ENCODE data around the gene TRIM8.

Gene TRIM8, protein sequence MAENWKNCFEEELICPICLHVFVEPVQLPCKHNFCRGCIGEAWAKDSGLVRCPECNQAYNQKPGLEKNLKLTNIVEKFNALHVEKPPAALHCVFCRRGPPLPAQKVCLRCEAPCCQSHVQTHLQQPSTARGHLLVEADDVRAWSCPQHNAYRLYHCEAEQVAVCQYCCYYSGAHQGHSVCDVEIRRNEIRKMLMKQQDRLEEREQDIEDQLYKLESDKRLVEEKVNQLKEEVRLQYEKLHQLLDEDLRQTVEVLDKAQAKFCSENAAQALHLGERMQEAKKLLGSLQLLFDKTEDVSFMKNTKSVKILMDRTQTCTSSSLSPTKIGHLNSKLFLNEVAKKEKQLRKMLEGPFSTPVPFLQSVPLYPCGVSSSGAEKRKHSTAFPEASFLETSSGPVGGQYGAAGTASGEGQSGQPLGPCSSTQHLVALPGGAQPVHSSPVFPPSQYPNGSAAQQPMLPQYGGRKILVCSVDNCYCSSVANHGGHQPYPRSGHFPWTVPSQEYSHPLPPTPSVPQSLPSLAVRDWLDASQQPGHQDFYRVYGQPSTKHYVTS

DNA sequence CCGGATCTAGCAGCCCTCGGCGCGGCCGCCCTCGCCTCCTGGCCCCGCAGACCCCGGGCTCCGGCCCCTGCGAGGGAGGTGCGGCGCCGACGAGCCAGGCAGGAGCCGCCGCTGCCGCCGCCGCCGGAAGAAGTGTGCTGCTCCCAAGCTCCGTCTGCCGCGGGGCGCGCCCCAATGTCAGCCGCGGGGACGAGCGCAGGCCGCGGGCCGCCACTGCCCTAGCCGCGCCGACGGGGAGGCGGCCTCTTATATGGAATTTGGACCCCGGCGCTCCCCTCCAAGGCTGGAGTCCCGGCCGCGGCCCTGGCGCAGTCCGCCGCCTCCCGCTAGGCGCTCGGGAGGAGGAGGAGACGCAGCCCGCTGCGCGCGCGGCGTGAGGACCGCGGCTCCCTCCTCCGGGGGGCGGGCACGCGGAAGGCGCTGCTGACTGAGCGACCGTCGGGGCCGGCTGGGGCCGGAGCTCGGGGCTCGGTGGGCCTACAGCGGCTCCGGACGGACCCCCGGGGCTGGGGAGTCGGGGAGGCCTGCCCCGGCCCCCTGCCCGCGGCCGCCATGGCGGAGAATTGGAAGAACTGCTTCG is at the start of gene TRIM8:
Gene TRIM8, plus strand, starts transcription at position 414 of the 580 bp plus-strand sequence. Its CDS starts 139 bp downstream, at position 553.
- no peak for DNase-seq (ENCODE audit: low read depth in 2 of 2)

DNA sequence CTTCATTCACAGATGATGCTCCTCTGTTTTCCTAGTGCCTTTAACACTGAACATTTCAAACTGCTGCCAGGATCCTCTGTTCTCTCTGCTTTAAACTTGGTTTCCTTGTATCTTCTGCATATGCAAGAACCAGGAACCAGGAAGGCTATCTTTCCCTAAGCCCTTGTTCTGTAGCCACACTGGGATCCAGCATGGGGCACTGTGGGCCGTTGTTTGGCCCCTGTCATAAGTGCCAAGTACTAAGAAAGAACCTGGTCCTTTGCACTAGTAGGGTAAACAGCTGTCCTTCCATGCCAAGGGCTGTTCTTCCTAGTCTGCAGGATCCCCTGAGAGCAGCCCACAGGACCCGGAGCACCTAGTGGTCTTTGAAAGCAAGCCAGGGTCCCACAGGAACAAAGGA is 49.0 kb upstream of the TRIM8 start:
- DNase-seq (ENCODE audit: low read depth in 2 of 2), result no peak

DNA sequence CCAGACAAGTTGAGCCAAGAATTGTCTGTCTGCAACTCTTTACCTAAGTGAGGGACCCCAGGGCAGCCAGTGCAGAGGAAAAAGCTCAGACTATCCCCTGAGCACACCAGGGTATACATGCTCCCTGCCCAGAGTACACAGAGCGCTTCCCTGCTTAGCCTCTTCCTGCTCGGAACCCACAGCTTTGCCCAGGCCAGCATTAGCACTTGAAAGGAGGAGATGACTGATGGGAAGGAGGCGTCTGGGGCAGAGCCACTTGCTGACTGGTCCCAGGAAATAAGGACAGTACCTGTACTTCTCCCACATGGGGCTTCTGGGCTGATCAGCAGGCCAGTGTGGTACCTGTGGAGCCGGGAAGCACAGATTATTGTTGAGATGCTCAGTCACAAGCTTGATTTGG is 48.4 kb upstream of the TRIM8 start:
- no peak for DNase-seq (ENCODE audit: low read depth in 2 of 2)

DNA sequence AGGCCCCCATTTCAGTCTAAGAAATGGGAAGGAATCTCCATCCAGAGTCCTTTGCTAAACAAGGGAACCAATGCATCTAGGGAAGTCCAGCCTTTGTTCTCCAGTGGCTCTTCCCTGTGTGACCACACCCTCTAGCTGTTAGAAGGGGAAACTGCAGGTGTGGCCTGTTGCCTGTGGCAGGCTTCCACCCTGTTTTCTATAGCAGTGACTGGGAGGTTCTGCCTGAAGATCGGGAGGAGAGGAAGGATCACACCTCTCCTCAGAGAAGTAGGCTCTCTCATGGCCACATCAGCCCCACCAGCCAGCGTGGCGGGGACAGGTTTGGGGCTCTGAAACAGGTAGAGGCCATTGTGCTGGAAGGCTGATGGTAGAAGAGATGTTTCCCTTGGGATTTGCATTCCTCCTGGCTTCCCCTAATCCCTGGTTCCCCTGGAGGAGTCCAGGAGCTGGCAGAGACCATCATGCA is 47.7 kb upstream of the TRIM8 start:
- DNase-seq (ENCODE audit: low read depth in 2 of 2), result no peak

DNA sequence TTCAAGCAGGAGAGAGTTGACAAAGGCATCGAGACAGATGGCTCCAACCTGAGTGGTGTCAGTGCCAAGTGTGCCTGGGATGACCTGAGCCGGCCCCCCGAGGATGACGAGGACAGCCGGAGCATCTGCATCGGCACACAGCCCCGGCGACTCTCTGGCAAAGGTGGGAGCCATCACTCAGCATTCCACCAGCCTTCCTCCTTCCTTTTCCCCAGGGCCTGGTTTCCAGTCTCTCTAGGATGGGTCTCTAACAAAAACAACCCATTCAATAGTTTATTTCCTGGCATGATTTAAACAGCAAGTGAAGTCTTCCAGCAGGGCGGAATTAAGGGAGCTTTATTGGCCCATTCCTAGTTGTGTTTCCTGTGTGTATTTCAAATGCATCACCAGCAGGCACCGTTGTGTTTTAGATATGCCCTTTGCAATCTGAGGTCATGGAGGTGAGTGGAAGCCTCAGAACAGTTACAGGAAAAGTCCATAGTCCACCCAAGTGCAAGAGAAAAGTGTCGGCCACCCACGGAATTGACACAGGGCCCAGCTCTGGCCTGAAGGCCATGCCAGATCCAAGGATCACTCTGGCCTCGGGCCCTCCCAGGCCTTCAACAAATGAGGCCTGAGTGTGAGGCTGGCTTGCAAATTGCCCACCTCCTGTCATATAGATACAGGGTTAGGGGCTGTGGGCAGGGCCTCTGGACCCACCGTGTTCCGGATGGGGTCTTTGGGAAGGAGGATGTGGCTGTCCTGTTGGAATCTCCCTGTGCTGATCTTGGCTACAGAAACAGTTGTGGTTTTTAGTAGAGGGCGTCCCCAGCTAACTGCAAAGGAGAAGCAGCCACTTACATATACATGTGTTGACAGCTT is 46.9 kb upstream of the TRIM8 start:
- DNase-seq (ENCODE audit: low read depth in 2 of 2), result no peak

DNA sequence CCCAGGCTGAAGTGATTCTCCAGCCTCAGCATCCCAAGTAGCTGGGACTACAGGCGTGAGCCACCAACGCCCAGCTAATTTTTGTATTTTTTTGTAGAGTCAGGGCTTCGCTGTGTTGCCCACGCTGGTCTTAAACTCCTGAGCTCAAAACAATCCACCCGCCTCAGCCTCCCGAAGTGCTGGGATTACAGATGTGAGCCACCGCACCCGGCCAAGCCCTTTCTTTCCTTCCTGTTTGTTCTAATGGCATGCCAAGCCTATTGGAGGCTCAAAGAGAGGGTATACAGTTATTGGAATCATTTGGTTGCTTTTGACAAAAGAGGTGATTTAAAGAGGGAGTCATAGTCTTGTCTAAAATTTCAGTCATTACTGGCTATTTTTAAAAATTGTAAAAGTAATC is 46.0 kb upstream of the TRIM8 start:
- no peak for DNase-seq (ENCODE audit: low read depth in 2 of 2)

DNA sequence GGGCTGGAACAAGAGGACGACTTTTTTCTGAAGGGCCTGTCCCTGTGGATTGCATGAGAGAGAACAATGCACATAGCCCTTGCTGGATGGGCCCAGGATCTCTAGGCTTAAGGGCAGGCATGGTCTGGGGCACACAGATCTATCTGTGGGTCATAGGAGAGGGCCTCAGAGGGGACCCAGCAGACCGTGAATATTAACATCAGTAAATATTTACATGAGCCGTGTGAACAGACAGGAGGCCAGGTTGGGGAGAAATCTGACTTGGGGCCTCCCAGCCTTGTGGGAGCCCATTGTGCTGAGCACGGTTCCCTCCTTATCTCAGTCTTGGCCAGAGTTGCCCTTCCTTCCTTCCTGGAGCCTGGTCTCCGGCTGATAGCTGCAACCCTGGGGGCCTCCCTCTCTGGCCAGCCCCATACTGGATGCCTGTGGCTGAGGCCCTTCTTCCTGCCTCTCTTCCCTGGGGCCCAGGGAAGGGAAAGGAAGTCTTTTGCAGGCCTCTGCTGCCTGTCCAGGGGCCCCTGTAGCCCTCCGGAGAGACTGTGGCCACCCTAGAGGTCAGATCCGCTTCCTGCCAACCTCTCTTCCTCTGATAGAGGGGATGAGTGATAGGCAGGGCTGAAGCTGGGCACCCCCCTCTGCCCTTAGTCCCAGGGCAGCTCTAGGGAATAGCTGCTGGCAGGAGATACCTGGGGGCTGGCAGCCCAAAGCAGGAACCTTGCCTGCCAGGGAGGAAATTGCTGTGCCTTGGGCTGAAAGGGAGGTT is 44.5 kb upstream of the TRIM8 start:
- DNase-seq (ENCODE audit: low read depth in 2 of 2), result no peak

DNA sequence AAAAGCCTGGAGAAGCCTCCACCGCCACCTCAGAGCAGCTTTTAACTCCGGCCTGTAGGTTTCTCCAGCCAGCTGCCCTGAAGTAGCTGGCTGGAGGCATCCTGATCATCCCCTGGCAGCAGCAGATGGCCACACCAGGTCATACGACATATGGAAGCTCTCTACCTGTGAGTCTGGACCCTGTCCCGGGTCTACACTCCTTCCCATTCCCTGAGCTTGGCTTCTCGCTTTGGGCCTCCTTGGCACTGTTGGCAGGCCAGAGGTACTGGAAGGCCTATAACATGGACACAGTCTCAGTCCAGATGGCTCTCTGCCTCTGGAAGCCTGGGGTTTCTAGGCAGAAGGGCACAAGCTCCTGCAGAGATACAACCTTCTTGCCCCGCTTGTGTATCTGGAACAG is 43.5 kb upstream of the TRIM8 start:
- no peak for DNase-seq (ENCODE audit: low read depth in 2 of 2)

DNA sequence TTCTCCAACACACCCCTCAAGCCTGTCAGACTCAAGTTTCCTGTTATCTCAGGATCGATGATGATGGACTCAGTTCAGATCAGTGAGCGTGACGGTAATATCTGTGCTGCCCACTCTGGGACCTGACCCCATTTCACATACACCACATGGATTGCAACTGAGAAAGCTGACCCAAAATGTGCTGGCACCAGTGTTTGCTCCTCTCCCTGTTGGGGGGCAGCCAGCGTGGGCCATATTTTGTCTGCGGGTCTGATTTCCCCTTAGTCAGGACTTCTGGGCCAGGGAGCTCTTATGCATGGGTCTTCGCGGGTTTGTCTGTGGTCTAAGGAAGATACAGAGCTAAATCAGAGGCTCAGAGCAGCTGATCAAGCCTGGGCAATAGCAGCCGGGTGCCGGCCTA is 42.6 kb upstream of the TRIM8 start:
- DNase-seq (ENCODE audit: low read depth in 2 of 2), result no peak

DNA sequence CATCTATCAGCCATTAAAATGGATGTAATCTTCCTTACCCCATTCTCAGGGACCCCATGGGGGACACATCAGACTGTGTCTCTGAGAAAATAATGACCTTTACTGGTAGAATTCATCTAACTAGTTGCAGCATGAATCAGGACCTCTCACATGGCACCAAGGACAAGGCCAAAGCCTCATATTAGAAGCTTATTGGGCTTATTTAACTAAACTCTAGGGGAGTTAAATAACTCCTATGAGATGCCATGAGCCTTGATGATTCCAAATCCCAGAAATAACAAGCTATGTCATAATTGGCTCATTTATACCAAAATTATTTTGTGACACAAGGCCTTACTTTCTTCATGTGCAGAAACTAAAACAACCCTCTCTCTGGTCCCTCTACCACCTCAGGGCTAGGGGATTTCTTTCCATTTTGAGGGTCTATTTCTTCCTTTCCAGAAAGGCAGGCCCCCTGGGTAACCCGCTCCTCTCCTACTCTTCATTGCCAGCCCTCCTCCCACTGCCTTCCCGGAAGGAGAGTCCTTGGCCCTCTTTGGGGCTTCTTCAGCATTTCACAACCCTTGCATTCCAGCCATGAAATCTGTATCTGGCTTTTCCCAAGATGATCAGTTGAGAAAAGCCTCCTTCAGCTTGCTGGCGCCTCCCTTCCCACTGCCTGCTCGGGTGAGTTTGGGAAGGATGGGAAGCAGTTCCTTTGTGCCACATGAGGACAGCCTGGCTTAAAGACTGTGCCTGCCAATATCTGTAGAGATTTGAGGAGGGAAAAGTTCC is 41.8 kb upstream of the TRIM8 start:
- DNase-seq (ENCODE audit: low read depth in 2 of 2), result no peak

DNA sequence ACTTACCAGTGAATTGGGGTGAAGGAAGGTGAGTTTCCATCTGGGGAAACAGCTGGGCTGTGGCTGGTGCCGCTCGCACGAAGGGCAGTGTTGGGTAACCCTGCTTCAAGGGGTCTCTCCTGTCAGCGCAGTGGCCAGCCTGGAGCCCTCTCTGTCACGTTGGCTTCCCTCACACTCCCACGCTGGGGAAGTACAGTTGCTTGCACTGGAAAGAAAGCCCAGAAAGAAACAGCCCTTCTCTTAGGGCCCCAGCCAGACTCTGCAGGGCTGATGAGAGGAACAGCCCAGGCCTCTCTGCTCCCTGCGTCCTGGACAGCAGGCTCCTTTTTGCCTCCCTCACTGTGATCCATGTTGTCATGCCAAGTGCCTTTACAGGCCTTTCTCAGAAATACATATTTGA is 40.3 kb upstream of the TRIM8 start:
- DNase-seq (ENCODE audit: low read depth in 2 of 2), result no peak

DNA sequence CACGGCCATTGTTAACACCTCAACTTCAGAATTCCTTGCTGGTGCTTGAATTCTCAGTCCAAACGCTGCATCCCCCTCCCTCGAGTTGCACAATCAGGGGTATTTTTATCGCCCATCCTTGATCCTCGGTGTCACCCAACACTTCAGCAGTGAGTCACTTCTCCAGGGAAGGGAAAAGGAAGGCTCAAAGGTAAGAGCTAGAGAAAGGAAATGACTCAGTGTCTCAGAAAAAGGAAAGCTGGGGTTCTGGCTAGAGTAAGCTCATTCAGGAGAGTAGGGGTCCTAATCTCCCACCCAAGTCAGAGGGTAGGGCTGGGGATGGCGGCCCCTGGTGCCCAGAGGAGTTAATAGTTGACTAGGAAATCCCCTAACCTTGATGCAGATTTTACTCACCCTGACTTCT is 39.8 kb upstream of the TRIM8 start:
- no peak for DNase-seq (ENCODE audit: low read depth in 2 of 2)

DNA sequence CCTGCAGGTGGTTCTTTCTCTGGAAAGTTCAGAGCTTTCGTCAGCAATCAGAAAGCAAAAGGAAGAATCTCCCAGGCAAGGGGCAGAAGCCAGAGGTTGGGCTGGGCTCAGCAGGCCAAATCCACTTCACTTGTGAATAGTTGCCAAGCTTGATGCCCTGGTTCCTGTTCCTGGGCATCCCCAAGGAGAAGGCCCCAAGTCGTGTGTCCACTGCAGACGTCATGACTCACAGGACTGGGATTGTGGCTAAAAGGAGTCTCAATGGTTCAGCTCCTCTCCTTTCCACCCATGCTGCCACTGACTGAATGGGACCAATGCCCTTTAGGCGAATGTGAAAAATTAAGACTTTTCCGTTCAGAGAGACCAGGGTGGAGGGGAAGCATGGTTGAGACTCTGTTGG is 38.6 kb upstream of the TRIM8 start:
- DNase-seq (ENCODE audit: low read depth in 2 of 2), result no peak

DNA sequence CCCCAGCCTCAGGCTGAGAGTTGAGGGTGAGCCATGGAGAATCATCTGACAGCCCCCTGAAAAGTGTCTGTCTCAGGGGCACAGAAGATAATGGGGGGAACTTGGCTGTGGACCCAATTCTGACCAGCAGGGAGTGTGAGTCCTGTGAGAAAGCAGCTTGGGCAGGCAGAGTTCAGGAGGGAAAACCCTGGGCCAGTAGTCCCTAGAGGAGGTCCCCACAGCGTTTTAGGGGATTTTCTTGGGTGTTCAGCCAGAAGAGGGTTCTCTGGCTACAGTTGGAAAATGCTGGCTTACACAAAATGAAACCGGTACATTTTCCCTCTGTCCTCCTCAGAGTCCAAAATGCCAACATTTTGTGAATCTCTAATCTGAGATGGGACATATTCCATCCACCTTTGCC is 35.8 kb upstream of the TRIM8 start:
- no peak for DNase-seq (ENCODE audit: low read depth in 2 of 2)

DNA sequence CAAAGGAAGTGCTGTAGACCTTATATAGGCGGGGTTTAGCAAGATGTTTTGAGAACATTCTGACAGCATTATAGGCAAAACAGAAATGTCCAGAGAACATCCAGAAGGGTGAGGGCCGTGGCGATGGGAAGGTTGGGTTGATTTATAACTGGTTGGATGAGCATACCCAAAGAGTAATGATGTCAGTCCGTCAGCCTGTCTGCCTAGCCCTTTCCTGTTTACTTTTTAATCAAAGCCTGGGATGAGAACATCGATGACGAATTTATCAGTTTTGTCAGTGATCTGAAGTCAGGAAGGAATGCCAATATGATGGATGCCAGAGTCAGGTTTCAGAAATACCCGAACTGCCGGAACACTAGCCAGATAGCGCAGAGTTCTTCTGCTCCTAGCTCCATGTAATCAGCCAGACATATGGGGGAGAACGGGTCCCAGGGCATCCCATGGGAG is 33.8 kb upstream of the TRIM8 start:
- DNase-seq (ENCODE audit: low read depth in 2 of 2), result no peak

DNA sequence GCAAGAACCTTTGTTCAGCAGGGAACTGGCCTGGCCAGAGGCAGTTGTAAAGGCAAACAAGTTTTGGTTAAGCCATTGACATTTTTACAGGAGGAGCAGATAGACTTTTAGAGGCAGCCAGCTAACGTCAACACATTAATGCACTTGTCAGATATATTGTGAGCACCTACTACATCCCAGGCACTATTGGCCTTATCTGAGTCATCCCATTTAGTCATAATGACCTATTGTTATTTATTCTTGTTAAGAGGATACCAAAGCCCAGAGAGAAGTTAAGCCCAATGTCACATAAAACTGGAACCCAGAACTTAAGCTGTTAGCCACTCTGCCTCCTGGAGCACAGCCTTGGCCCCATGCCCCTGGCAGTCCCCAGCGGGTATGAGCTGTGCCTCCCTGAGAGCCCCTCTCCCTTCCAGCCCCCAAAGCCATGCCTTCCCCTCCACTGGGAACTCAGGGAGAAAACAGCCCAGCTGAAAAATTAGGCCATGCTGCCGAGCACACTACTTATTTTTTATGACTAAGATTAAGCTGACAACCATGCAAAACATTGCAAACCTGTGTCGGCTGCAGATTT is 32.7 kb upstream of the TRIM8 start:
- no peak for DNase-seq (ENCODE audit: low read depth in 2 of 2)

DNA sequence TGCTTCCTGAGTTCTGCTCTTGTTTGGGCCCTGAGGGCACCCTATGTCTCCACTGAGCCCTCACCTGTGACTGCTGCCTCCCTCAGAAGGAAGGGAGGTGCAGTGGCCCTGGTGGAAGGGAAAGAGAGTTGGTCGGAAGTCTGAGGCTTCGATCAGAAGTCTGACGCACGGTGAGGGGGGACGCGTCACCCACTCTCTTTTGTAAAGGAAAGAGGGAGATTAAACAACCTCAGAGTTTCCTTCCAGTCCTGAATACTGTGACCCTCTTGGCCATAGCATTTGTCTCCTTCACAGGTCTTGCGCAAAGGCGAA is 31.4 kb upstream of the TRIM8 start:
- peak; percentile 13 to 20 for DNase-seq (ENCODE audit: low read depth in 2 of 2)

DNA sequence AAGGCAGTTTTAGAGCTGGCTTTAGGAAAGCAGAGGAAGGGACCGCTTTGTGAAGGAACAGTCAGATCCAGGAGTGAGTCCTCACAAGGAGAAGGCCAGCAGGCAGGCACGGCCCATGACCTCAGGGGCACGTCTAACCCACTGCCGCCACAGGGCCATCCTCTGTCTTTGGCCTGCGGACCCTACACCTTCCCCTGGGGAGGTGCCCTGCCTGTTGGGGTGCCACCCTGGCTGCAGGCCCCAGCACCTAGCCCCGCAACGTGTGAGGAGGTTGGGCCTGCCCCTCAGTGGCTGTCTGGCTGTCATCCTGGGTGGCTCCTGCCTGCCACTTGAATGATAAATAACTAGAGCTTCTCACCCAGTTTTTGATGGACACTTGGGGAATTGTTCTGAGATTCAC is 31.0 kb upstream of the TRIM8 start:
- DNase-seq (ENCODE audit: low read depth in 2 of 2), result no peak

DNA sequence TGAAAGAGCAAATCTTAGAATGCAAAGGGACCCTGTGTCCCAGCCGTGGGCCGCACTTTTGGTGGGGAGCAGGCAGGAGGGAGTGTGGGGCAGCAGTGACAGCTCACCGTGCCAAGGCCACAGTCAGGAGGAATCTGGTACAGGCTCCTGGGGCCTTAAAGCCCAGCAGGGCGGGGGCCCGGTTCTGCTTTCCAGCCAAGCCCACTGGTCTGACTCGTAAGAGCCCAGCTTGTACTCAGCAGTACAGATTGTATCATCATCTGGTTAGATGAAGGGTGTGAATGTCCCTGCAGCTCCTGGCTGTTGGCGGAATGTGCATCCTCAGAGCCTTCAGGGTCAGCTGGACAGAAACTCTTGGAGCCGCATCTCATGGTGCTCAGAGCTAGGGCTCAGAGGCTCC is 30.5 kb upstream of the TRIM8 start:
- no peak for DNase-seq (ENCODE audit: low read depth in 2 of 2)

DNA sequence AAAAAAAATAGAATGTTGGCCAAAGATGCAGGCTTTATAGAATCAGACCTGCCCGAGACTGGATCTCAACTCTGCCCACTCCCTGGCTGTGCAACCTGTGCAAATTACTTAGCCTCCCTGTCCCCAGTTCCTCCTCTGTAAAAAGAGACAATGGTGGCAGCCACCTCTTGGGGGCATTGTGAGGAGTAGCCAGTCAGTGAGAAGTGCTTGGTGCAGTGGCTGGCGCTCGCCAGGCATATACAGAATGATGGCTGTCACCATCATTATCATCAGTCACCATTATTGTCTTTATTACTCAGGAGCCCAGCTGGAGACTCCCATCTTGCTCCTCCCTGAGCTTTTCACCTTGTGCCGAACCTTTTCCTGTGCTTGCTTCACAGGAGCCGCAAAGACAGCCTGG is 29.4 kb upstream of the TRIM8 start:
- no peak for DNase-seq (ENCODE audit: low read depth in 2 of 2)

DNA sequence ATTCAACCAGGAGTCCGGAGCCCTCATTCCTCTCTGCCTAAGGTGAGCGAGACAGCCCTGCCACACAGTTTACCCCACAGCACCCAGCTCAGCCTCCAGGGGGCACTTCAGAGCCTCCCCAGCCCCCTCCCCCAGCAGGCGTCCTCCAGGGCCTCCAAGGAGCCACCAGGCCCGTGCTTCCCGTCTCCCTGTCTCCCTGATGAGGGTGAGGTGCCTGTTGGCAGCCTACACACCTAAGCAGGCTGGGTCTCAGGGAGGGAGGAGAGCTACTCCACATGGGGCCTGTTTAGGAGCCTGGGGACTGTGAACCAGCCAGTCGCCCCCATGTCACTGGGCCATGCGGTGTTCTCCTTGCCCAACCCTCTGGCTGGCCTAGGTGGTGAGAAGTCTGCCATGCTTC is 28.9 kb upstream of the TRIM8 start:
- no peak for DNase-seq (ENCODE audit: low read depth in 2 of 2)
